ENCODE results near the gene RPN1. TPM values are rescaled to one million over a fixed set of nuclear protein-coding genes. Genes with fewer than 3 reads are reported as not detected.

Gene RPN1
- total and polyA plus RNA-seq, 2 of the 13 experiments (the other 11 are each of a cell fraction or from before 2014, with no cell fraction given), result 290 to 342 TPM

DNA sequence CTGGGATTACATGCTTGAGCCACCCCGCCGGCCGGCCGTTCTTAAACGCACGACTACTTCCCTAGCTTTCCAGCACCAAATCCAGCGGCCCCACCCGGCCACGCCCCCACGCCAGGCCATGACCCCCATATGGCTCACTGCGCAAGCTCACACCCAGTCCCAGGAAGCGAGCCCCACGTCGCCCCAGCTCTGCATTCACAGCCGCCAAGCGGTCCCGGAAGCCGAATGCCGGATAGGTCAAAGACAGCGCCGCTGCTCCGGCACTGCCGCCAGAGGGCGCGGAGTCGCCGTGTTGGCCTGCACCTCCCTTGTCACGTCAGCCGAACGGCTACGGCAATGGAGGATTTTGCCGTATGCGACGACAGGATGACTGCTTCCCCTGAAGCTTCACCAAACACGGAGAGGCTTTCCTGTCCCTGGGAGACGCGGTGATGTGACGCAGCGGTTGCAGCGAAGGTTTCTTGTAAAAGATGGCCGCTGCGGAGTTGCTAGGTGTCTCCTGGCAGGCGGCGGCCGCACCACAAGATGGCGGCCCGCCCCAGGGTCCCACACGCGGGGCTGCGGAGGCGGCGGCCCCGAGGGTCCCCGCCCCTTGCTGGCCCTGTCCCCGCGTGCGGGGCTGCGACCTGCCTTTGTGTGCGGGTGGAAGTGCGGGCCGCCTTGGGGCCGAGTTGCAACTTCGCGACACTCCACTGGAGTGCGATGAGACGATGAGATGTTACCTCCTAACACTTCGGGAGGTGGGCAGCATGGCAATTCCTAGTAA lies 30.2 kb upstream of the RPN1 start (continued):
- TF ChIP-seq REL (CRISPR knock-in tag; conservative IDR thresholded peaks at IDR 0.05) (no peak; the same call in 1 of the 2 replicates), ETV5 (CRISPR knock-in tag; IDR thresholded peaks at IDR 0.05; ENCODE audit: borderline replicate concordance) (peak; percentile 85), AGO2 (optimal IDR thresholded peaks at IDR 0.05; ENCODE audit: low read depth, low read length) (peak; percentile 84), HES4 (CRISPR knock-in tag; IDR thresholded peaks at IDR 0.05; ENCODE audit: borderline replicate concordance) (peak; percentile 85; the same call in 1 of the 2 replicates), MATR3 (CRISPR knock-in tag; IDR thresholded peaks at IDR 0.05) (no peak), ZNF780A (CRISPR knock-in tag; IDR thresholded peaks at IDR 0.05) (no peak; the same call in 1 of the 2 replicates), HNRNPK (IDR thresholded peaks at IDR 0.05; ENCODE audit: low read depth, low read length, poor library complexity, severe bottlenecking) (no peak), PLRG1 (conservative IDR thresholded peaks at IDR 0.05) (no peak), RORA (CRISPR knock-in tag; IDR thresholded peaks at IDR 0.05) (no peak), CREB1 (IDR thresholded peaks at IDR 0.05) (peak; percentile 86), CREB1 (CRISPR knock-in tag; IDR thresholded peaks at IDR 0.05) (peak; percentile 85), EED (CRISPR knock-in tag; IDR thresholded peaks at IDR 0.05) (peak; percentile 95)

DNA sequence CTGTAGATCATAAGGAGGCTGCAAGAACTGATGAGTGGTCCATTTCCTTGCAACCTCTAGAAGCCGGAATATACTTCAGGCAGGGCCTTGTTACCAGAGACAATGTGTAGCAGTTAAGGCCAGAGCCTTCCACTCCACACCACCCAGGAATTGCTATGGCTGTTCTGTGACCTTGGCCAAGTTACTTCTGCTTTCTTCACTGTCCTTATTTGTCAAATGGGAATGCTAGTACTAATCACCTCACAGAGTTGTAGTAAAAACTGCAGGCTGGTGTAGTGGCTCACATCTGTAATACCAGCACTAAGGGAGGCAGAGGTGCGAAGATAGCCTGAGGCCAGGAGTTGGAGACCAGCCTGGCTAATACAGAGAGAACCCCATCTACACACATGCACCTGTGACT lies 28.7 kb upstream of the RPN1 start:
- DNase-seq (ENCODE audit: low spot score) (no peak), FAIRE-seq (no peak), ATAC-seq (no peak)
- Histone ChIP-seq H3K27ac (ENCODE audit: extremely low read length, insufficient read depth, low read length) (no peak overlapping the region), H3K36me3 (replicated peaks in 1 of 2; ENCODE audit: control insufficient read depth in 1 of 2, insufficient read depth in 2 of 2, low read length in 2 of 2) (no peaks in the 10 kb centered on the region), H3K9ac (ENCODE audit: insufficient read depth, low read depth, low read length) (no peak overlapping the region), H3K4me2 (ENCODE audit: low read depth, low read length) (no peak overlapping the region), H2AFZ (ENCODE audit: low read length) (no peak overlapping the region), H3K27me3 (ENCODE audit: control insufficient read depth in 1 of 2, insufficient read depth in 2 of 2, low read length in 2 of 2) (no peaks in the 10 kb centered on the region), H3K79me2 (ENCODE audit: insufficient read depth, low read length) (no peaks in the 10 kb centered on the region), H3K4me3 (replicated peaks in 1 of 3; ENCODE audit: insufficient read depth in 1 of 3, low read depth in 2 of 3, low read length in 3 of 3) (no peak overlapping the region), H3K9me3 (ENCODE audit: low read length) (no peaks in the 10 kb centered on the region), H4K20me1 (ENCODE audit: insufficient read depth, low read length) (no peaks in the 10 kb centered on the region), H3K4me1 (ENCODE audit: insufficient read depth, low read length) (peaks cover 19% of the 10 kb centered on the region)
- 84% methylated on average over 2 of the region's 2 CpGs for WGBS (ENCODE audit: low lambda C conversion rate)
- ChIA-PET POLR2A (interaction anchor here (1.4 to 2.6 kb wide), 3 partner anchors 29 to 200 kb away, joined by 6 to 25 read pairs (median 13); partner anchors contain the start of genes ACAD9 and RPN1), CTCF (ENCODE audit: low intra/inter-chr PET ratio, low total read pairs) (no interaction called here)
- no TSS peak for BruUV-seq (replicated peaks)
- intact Hi-C loops (cut with micrococcal nuclease; ENCODE audit: unreplicated experiment) (no loop called here), in situ Hi-C loops (cut with HindIII; ENCODE audit: extremely low pct_ligation_motif_present, low pct_unique_long_range_greater_than_20kb) (loop anchor here (10.0 kb wide), 1 partner anchor 125 kb away; no protein-coding TSS in a partner anchor)
- TF ChIP-seq BHLHE40 (IDR thresholded peaks at IDR 0.05; ENCODE audit: low read length) (no peak), SMARCE1 (IDR thresholded peaks at IDR 0.05; ENCODE audit: borderline replicate concordance) (no peak), PCBP2 (optimal IDR thresholded peaks at IDR 0.05; ENCODE audit: low read depth, low read length, poor library complexity, severe bottlenecking) (no peak), NCOA5 (CRISPR knock-in tag; IDR thresholded peaks at IDR 0.05) (no peak), KDM1A (CRISPR knock-in tag; IDR thresholded peaks at IDR 0.05) (no peak), PHF21A (CRISPR knock-in tag; IDR thresholded peaks at IDR 0.05) (no peak), TBX3 (IDR thresholded peaks at IDR 0.05; ENCODE audit: borderline replicate concordance) (no peak)
- TF ChIP-seq, protein P1, sequence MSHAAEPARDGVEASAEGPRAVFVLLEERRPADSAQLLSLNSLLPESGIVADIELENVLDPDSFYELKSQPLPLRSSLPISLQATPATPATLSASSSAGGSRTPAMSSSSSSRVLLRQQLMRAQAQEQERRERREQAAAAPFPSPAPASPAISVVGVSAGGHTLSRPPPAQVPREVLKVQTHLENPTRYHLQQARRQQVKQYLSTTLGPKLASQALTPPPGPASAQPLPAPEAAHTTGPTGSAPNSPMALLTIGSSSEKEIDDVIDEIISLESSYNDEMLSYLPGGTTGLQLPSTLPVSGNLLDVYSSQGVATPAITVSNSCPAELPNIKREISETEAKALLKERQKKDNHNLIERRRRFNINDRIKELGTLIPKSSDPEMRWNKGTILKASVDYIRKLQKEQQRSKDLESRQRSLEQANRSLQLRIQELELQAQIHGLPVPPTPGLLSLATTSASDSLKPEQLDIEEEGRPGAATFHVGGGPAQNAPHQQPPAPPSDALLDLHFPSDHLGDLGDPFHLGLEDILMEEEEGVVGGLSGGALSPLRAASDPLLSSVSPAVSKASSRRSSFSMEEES (CRISPR knock-in tag; IDR thresholded peaks at IDR 0.05), result no peak
- TF ChIP-seq, protein P2, sequence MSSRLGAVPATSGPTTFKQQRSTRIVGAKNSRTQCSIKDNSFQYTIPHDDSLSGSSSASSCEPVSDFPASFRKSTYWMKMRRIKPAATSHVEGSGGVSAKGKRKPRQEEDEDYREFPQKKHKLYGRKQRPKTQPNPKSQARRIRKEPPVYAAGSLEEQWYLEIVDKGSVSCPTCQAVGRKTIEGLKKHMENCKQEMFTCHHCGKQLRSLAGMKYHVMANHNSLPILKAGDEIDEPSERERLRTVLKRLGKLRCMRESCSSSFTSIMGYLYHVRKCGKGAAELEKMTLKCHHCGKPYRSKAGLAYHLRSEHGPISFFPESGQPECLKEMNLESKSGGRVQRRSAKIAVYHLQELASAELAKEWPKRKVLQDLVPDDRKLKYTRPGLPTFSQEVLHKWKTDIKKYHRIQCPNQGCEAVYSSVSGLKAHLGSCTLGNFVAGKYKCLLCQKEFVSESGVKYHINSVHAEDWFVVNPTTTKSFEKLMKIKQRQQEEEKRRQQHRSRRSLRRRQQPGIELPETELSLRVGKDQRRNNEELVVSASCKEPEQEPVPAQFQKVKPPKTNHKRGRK (CRISPR knock-in tag; IDR thresholded peaks at IDR 0.05), result no peak
- TF ChIP-seq, protein P3, sequence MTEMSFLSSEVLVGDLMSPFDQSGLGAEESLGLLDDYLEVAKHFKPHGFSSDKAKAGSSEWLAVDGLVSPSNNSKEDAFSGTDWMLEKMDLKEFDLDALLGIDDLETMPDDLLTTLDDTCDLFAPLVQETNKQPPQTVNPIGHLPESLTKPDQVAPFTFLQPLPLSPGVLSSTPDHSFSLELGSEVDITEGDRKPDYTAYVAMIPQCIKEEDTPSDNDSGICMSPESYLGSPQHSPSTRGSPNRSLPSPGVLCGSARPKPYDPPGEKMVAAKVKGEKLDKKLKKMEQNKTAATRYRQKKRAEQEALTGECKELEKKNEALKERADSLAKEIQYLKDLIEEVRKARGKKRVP (CRISPR knock-in tag; IDR thresholded peaks at IDR 0.05), result no peak

All from HepG2 (cell line).